Stimulated activated CD4-positive, alpha-beta T cell treated with anti-CD3 and anti-CD28 coated beads, Interleukin-2, amount 100 ng/mL, for 4 hours (primary cell): ENCODE measurements around the gene NANS.
"Not testable (repeated sequence)": the region's sequence is repeated elsewhere in the genome, so short reads cannot be mapped to it uniquely, and the experiment has no call there.

Experiments used
- DNase-seq: peaks from one replicate; pipeline ENCODE4 v3.0.0-alpha.2; 2020; ENCODE audit warnings: low read depth

NANS gene

DNA sequence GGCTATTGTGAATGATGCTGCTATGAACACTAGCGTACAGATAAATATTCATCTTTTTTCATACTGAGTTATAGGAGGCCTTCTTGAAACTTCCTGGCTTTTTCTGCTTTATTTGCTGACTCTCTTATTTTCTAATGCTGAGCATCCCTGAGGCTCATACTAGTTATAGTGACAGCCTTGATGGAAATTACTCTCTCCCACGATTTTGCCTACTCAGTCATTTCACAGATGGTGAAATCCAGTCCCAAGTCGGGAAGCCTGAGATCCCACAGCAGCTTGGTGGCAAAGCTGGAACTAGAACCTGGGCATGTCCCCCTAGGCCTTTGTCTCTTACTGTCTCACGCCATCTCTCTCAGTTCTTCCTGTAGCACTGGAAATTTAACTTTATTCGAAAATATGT lies 22.4 kb downstream of the NANS start:
- no peak for DNase-seq

DNA sequence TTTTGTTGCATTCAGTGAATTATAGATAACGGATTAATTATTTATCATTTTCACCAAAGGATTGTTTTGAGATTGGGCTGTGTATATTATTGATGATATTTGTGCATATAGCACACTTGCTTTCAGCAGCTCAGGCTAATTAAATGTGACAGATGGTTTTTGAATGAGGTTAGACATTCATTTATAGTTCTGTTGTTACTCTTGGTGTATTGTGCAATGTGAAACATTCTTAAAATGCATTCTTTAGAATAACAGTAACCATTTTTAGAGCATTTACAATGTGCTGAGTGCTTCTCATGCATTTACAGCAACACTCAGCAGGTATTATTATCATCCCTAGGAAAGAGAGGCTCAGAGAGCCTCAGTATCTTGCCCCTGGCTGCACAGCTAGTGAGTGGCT lies 23.8 kb downstream of the NANS start:
- no peak for DNase-seq

DNA sequence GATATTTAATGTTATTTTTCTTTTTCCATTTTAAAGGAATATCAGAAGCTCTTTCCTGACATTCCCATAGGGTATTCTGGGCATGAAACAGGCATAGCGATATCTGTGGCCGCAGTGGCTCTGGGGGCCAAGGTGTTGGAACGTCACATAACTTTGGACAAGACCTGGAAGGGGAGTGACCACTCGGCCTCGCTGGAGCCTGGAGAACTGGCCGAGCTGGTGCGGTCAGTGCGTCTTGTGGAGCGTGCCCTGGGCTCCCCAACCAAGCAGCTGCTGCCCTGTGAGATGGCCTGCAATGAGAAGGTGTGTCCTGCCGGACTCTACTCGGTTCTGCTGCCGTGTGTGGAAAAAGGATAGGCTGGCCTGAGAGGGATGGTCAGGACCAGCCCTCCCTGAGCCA lies 24.2 kb downstream of the NANS start:
- DNase-seq: no peak

DNA sequence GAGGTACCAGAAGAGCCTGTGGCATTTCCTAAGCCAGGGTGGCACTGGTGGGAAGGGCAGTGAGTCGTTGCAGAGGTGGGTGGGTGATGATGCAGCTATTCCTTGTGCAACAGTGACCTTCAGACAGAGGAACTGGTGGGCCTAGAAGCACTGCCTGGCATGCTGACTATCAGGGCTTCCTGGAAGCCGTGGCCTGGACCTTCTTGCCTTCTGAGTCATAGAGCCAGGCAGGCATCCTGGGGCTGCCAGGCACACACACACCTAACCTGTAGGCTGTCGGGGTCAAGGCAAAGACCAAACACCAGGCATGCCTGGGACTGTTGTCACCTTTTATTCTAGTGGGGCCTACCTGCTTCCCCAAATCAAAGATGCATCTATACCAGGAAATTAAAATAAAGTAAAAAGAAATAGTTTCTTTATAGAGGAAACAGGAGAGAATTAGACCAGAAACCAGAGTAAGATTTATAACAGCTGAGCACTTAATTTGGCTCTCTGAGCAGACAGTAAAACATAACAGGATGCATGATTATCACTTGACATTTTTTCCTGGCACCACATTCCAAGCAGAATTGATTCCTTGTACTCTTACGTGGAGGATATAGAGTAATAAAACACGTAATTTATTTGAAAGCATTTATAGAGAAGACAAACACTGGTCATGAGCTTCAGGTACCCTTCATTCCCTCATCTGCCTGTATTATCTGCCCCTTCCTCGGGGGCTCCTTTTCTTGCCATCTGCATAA lies 25.1 kb downstream of the NANS start:
- DNase-seq: peak; percentile 52

- DNase-seq: no peak
Measured at GRCh38 chr9:98083061-98083501, 26.5 kb downstream of the NANS start.

DNA sequence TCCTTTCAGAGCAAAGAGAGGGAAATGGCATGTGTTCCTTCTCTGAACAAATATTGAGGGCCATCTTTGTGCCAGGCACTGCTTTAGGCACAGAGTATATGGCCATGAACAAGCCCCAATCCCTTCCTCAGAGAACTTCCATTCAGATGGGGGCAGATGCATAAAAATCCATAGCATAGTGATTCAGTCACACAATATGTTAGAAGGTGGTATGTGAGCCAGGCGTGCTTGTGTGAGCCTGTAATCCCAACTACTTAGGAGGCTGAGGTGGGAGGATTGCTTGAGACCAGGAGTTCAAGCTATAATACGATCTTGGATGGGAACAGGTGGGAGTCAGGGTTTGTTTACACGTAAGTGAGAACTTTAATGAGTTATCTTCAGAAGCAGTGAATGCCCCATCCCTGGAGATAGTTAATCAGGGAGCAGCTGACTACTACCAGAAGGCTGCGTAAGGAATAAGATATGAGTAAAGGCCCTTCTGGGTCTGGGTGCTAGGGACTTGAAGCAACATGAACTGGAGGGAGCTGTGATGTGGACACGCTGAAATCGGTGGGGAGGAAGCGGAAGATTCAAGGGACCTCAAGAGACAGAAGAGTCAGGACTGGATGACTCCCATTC lies 27.1 kb downstream of the NANS start:
- DNase-seq: no peak

DNA sequence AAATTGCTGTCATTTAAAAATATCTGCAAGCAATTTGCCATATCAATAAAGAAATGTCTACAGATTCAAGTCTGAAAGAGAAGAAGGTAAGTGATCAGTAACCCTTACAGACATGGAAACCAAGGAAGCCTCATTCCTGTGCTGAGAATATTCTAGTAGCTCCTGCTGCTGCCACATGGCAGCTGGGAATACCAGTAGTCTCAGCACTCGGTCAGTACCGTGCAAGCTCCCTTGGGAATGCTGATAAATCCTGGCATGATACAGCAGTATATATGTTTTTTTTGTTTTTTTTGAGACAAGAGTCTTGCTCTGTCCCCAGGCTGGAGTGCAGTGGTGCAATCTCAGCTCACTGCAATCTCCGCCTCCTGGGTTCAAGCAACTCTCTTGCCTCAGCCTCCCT lies 27.9 kb downstream of the NANS start:
- DNase-seq: no peak

DNA sequence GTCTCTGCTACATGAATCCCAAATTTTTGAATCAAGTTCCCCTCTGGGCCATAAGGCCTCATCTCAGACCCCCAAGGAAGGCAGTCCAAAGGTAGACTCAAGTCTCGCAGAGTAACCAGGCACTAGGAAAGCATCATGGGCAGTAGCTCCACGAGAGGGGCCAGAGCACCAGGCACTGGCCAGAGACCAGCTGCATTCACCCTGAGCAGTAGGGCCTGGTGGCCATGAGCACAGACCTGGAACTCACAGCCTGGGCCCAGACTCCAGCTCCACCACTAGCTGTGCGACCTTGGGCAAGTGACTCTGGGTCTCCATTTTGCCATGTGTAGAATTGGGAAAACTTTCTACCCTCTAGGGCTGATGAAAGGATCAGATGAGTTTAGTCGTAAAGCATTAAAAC lies 28.5 kb downstream of the NANS start:
- DNase-seq: no peak

DNA sequence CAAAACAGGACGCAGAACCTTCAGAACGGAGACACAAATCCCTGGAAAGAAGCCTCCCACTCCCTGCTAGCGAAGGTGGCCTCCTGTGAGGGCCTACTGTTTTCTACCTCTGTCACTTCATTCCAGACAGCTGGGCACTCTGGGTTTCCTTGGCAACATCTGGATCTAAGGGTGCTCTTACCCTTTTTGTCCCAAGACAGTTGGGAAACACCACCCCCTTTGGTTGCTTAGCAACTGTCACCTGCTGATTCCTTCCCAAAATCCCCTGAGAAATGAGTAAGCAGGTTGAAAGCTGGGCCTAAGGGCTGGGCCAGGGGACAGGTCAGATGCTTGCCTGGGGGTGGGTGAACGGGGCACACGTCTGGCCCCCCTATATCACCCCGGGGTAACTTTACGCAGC lies 29.4 kb downstream of the NANS start:
- DNase-seq: no peak

- DNase-seq: no peak
Measured at GRCh38 chr9:98086461-98086860, 29.9 kb downstream of the NANS start.

DNA sequence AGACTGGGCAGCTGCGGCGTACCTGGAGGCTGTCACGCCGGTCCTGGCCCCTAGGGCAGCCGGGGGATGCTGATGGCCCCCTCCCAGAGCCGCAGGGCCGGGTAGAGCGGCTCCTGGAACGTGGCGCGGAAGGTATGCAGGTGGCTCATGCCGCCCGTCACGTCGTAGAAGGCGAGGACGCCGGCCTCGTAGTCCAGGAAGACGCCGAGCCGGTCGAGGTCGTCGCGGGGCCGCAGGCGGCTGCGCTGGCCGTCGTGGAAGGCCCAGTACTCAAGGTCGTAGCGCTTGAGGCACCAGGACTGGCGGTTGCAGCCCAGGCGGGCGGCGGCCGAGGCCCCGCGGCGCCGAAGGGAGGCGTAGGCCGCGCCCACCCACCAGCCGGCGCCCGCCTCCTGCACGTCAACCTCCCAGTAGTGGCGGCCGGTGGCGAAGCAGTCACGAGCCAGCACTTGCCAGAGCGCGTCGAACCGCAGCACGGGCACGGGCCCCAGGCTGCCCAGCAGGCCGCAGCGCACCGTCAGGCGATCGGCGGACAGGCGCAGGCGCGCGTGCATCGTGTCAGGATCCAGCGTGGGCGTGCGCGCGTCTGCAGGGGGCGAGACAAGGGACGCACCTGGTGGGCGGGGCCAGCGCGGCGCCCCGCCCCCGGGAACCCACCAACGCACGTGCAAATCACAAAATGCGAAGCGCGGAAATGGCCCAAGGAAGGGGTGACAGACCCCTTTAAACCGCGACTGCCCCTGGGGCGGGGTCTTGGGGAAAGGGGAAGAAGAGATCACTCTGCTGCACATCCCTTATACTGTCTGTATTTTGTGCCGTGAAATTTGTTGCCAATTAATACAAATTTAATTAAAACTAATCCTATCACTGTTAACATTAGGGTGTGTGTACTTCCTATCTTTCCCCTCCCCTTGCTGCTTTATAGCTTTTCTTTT lies 31.2 kb downstream of the NANS start:
- no peak for DNase-seq

DNA sequence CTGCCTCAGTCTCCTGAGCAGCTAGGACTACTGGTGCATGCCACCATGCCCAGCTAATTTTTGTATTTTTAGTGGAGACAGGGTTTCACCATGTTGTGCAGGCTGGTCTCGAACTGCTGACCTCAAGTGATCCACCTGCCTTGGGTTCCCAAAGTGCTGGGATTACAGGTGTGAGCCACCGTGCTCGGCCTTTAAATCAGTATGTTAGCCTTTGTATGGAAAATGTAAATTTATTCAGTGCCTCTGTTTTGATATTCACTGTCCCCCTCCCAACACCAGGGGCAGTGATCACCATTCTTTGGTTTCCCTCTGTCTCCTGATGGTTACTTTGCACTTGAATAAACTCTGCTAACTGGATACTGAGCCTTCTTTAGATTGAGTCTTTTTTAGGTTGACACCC lies 34.1 kb downstream of the NANS start:
- DNase-seq: not testable (repeated sequence)

DNA sequence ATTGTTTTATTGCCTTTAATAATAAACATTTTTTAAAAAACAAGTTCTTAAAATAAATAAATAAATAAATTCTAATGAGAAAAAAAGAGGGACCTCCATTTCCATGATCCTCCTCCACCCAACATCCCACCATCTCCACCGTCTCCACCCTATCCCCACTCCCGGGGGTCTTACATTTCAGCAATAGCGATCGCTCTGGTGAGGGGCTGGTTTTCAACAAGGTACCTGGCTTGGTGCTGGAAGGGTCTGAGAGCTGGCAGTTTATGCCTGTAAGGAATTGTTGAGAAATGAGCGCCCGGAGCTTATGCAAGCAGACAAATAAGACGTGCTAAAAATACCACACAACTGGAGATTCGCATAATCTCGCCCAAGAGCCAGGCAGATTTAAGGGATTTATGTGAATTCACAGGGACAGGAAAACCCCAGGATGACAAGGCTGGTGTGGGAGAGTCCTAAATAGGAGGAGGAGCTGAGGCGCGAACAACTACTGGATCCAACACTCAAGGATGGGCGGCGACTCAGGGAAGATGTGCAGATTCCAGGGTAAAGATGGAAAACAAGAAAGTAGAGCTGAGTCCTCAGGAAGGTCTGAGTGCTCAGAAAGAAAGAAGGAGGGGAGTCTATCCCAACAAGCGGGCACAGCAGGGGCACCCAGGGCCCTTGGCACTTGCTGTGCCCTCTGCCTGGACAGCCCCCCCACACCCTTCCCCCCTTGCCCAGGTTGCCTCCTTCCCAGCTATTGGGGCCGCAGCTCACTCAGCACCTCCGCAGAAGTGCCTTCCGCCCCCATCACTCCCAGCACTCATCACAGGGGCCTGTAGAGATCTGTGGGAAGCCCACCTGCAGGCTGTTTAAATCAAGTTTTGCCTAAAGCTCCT lies 35.4 kb downstream of the NANS start:
- DNase-seq: no peak

- no peak for DNase-seq
Measured at GRCh38 chr9:98092613-98092931, 36.0 kb downstream of the NANS start.

DNA sequence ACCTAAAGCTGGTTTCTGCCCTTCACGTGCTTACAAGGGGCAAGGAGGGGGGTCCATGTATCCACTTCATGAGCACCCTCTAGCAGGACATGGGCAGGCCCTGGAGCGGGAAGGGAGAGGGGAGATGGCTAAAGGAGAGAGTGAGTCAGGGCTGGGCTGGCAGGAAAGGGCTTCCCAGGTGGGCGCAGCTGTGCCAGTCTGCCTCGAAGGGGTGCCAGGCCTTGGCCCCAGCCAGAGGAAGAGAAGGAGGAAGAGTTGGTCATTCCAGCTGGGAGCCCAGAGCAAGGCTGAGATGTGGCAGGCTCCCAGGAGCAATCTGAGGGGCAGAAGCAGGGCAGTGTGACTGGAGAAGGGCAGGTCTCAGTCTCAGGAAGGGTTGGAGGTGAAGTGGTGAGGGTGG lies 37.8 kb downstream of the NANS start:
- no peak for DNase-seq

GRCh38 chr9:98094851-98095250 lies 38.3 kb downstream of the NANS start:
- DNase-seq: no peak

DNA sequence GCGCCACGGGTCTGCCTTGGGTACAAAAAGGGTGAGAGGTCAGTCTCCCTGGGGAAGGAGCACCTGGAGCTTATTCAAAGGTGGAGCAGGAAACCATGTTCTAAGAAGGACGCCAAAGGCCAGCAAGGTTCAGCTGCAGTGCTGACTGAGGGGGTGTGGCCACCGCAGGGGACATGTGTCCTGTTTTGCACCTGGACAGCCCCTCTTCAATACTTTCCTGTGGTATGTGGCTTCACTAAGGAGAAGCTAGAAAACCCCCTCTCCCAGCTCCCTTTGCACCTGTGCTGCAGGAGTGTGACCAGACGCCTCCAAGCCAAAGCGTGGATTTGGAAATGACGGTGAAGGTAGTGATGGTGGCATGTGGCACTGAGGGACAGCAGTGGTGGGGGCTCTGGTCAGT lies 38.9 kb downstream of the NANS start:
- no peak for DNase-seq

GRCh38 chr9:98096091-98096490 lies 39.6 kb downstream of the NANS start:
- DNase-seq: no peak

DNA sequence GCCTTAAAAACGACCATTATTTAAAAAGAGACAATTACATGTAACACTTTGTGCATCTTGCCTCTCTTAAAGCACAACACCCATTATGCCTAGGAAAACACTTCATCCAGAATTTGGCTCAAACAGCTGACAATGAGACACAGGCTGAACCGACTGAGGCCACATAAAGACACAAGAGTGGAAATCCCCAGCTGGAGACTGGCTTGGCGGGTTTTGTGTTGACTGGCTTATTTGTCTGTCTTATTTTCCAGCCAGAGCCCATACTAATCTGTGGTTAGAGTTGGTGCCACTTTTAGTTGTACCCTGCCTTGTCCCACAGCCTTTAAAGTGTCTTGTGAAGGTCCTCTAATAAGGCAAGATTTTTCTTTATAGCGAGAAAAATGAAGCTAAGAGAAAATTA lies 41.3 kb downstream of the NANS start:
- no peak for DNase-seq

DNA sequence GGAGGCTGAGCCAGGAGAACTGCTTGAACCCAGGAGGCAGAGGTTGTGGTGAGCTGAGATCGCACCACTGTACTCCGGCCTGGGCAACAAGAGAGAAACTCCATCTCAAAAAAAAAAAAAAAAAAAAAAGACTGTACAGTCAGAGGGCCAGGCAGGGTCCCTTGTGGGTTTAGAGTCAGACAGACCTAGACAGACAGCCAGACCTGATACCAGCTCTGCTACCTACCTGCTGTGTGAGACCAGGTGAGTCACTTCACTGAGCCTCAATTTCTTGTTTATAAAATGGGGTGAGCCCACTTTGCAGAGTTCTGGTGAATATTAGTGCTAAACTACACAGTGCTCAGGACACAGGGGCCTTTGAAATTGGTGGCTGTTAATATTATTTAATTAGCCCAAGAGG lies 42.8 kb downstream of the NANS start:
- DNase-seq: no peak

DNA sequence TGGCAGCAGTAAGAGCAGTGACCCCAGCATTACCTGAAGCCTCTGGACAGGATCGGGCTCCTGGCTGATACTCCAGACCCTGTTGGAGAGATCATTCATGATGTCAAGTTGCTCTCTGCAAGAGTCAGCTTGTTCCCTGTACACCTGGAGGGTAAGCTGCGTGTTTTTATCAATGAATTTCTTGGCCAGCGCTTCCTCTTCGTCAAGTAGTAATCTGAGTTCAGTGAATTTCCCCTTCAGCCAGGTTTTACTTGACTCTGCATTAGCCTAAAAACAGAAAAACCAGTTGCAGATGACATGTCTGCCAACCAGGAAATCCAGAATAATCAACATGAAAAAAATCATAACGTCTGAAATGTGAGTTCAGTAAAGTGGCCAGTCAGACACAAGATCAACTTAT lies 43.4 kb downstream of the NANS start:
- DNase-seq: no peak

DNA sequence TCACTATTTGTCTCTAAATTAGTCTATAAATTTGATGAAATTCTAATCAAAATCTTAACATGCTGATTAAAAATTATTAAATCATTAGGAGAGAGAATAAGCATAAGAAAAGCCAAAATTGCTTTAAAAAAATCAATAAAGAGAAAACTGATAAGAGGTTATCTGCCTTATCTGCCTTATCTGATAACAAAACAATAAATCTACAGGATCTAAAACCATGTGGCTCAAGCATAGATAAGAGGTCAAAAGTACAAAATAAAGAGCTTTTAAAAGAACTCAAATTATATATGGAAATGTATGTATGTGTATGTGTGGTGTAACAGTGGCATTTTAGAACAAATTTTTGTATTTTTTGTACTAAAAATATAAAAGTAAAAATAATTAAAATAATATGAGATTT lies 43.9 kb downstream of the NANS start:
- no peak for DNase-seq
